ENCODE data around the gene PCSK6. TPM values are rescaled to one million over a fixed set of nuclear protein-coding genes. Genes with fewer than 3 reads are reported as not detected.

PCSK6 gene
- total RNA-seq, 2 donors from 2014 or later = 5.1 to 8.8 TPM

GRCh38 chr15:101296418-101297405 lies 192.8 kb downstream of the PCSK6 start:
- Histone ChIP-seq H3K4me3 (no peak overlapping the region), H3K27me3 (replicated peaks; ENCODE audit: insufficient read depth) (no peaks in the 10 kb centered on the region), H3K9me3 (no peaks in the 10 kb centered on the region), H3K36me3 (no peaks in the 10 kb centered on the region), H3K4me1 (ENCODE audit: control insufficient read depth in 1 of 2, low read depth in 2 of 2) (peaks cover 15 to 22% of the 10 kb centered on the region in 2 donors), H3K27ac (no peak overlapping the region)
- TF ChIP-seq, protein P1, sequence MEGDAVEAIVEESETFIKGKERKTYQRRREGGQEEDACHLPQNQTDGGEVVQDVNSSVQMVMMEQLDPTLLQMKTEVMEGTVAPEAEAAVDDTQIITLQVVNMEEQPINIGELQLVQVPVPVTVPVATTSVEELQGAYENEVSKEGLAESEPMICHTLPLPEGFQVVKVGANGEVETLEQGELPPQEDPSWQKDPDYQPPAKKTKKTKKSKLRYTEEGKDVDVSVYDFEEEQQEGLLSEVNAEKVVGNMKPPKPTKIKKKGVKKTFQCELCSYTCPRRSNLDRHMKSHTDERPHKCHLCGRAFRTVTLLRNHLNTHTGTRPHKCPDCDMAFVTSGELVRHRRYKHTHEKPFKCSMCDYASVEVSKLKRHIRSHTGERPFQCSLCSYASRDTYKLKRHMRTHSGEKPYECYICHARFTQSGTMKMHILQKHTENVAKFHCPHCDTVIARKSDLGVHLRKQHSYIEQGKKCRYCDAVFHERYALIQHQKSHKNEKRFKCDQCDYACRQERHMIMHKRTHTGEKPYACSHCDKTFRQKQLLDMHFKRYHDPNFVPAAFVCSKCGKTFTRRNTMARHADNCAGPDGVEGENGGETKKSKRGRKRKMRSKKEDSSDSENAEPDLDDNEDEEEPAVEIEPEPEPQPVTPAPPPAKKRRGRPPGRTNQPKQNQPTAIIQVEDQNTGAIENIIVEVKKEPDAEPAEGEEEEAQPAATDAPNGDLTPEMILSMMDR (IDR thresholded peaks at IDR 0.05) = no peak
- ATAC-seq (ENCODE audit: insufficient number of reproducible peaks, low FRiP score, low read depth) (no peak), DNase-seq (ENCODE audit: low spot score) (no peak)

- H3K4me1 ChIP-seq (ENCODE audit: control insufficient read depth in 1 of 2, low read depth in 2 of 2) = peaks cover 15 to 24% of the 10 kb centered on the region in 2 donors
- peak overlapping the region; percentile 92 for H3K4me3 ChIP-seq
- no peaks in the 10 kb centered on the region for H3K36me3 ChIP-seq
- H3K27ac ChIP-seq = peak overlapping the region; percentile 83 to 94
- TF ChIP-seq, protein P1 (IDR thresholded peaks at IDR 0.05) = no peak
- ATAC-seq (ENCODE audit: insufficient number of reproducible peaks, low FRiP score, low read depth) (no peak), DNase-seq (ENCODE audit: low spot score) (no peak)
- H3K27me3 ChIP-seq (replicated peaks; ENCODE audit: insufficient read depth) = no peaks in the 10 kb centered on the region
- H3K9me3 ChIP-seq = no peaks in the 10 kb centered on the region
Observed at GRCh38 chr15:101295607-101296161, 193.8 kb downstream of the PCSK6 start.

DNA sequence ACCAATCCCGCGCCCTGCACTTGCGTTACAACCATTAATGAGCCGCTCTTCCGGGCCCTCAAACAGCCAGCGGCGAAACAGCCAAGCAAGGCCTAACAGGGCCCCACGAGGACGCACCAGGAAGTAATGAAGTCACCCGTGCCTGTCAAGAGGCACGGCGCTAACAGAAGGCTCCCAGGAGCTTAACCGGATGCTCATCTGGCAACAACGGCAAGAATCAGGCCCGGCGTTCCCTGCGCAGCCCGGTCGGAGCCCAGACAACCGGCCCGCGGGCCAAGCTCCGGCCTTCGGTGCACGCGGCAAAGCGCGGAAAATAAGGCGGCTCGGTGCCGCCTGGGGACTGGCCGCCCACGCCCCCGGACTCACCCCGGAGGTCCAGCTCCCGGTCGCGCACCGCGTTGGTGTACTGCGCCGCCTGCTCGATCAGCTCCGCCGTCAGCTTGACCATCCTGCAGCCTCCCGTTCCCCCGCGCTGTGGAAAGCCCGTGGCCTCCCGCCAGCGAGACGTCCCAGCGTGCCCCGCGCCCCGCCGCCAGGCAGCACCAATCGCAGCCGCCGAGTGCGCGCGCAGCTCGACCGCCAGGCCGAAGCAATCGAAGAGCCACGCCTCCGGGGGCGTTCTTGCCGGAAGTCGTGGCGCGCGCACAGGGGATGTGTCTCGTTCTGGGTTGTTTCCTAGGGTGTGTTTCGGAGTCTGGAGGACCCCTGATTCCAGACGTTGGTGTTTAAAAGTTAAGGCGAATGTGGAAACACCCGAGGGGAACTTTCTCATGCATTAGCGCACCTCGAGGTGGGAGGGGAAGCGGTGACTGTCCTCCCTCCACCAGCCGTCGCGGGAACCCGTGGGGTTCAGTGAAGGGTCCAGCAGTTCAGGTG lies 194.5 kb downstream of the PCSK6 start, which contains the start of gene SNRPA1:
Gene SNRPA1, minus strand, starts transcription at position 518 of the 876 bp plus-strand sequence. Its CDS starts 70 bp downstream, at position 448.
- TF ChIP-seq, protein P1 (IDR thresholded peaks at IDR 0.05) = no peak
- peak; percentile 80 for ATAC-seq (ENCODE audit: insufficient number of reproducible peaks, low FRiP score, low read depth)
- peaks cover 15 to 24% of the 10 kb centered on the region in 2 donors for H3K4me1 ChIP-seq (ENCODE audit: control insufficient read depth in 1 of 2, low read depth in 2 of 2)
- no peaks in the 10 kb centered on the region for H3K36me3 ChIP-seq
- H3K4me3 ChIP-seq = peak within 1 kb of the TSS; percentile 92
- no peaks in the 10 kb centered on the region for H3K9me3 ChIP-seq
- no peaks in the 10 kb centered on the region for H3K27me3 ChIP-seq (replicated peaks; ENCODE audit: insufficient read depth)
- H3K27ac ChIP-seq = peak within 1 kb of the TSS; percentile 83 to 94
- peak; percentile 94 for DNase-seq (ENCODE audit: low spot score)

GRCh38 chr15:101293122-101293521 lies 196.4 kb downstream of the PCSK6 start:
- no peaks in the 10 kb centered on the region for H3K27me3 ChIP-seq (replicated peaks; ENCODE audit: insufficient read depth)
- no peak overlapping the region for H3K27ac ChIP-seq
- H3K4me1 ChIP-seq (ENCODE audit: control insufficient read depth in 1 of 2, low read depth in 2 of 2) = peaks cover 15 to 24% of the 10 kb centered on the region in 2 donors
- no peaks in the 10 kb centered on the region for H3K9me3 ChIP-seq
- ATAC-seq (ENCODE audit: insufficient number of reproducible peaks, low FRiP score, low read depth) (no peak), DNase-seq (ENCODE audit: low spot score) (no peak)
- TF ChIP-seq, protein P1 (IDR thresholded peaks at IDR 0.05) = no peak
- H3K36me3 ChIP-seq = no peaks in the 10 kb centered on the region
- peak overlapping the region; percentile 92 for H3K4me3 ChIP-seq
